HUES48 (cell line): ENCODE measurements around the gene ING1.
"Not testable (repeated sequence)": the region's sequence is repeated elsewhere in the genome, so short reads cannot be mapped to it uniquely, and the experiment has no call there.

Experiments used
- H3K27ac ChIP-seq: one replicate; pipeline ENCODE4 v1.7.0; 2013; ENCODE audit warnings: low read depth, low read length, inconsistent platforms
- H3K27me3 ChIP-seq: 2 replicates; pipeline ENCODE4 v1.6.1; 2013; ENCODE audit warnings: mild to moderate bottlenecking, low read length; ENCODE audit not compliant: control insufficient read depth, insufficient read depth
- H3K36me3 ChIP-seq: 2 replicates; pipeline ENCODE4 v1.6.1; 2013; ENCODE audit warnings: low read length; ENCODE audit not compliant: control insufficient read depth, insufficient read depth
- H3K4me1 ChIP-seq: 2 replicates; pipeline ENCODE4 v1.6.1; 2013; ENCODE audit warnings: mild to moderate bottlenecking, low read length; ENCODE audit not compliant: control insufficient read depth, insufficient read depth
- H3K4me3 ChIP-seq: 2 replicates; pipeline ENCODE4 v1.5.1; 2013; ENCODE audit warnings: mild to moderate bottlenecking, low read depth, low read length
- H3K9ac ChIP-seq: 2 replicates; pipeline ENCODE4 v1.6.1; 2013; ENCODE audit warnings: mild to moderate bottlenecking, low read depth, low read length, moderate library complexity
- H3K9me3 ChIP-seq: 2 replicates; pipeline ENCODE4 v1.6.1; 2013; ENCODE audit warnings: low read length; ENCODE audit not compliant: control insufficient read depth, insufficient read depth

The ING1 gene

DNA sequence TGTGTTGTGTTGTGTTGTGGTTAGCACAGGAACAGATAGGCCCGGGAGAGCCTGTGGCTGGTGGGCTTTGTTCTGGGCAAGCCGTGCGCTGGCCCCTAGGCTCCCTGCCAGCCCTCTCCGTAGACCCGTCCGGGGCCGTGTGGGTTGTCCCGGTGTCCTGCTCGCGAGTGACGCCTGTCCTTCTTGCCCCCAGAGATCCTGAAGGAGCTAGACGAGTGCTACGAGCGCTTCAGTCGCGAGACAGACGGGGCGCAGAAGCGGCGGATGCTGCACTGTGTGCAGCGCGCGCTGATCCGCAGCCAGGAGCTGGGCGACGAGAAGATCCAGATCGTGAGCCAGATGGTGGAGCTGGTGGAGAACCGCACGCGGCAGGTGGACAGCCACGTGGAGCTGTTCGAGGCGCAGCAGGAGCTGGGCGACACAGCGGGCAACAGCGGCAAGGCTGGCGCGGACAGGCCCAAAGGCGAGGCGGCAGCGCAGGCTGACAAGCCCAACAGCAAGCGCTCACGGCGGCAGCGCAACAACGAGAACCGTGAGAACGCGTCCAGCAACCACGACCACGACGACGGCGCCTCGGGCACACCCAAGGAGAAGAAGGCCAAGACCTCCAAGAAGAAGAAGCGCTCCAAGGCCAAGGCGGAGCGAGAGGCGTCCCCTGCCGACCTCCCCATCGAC, 5.7 kb downstream of the ING1 start:
- Histone ChIP-seq H3K4me1 (peaks cover 17% of the 10 kb centered on the region), H3K4me3 (no peak overlapping the region), H3K27ac (no peak overlapping the region), H3K27me3 (no peaks in the 10 kb centered on the region), H3K9ac (no peak overlapping the region), H3K36me3 (peaks cover 29% of the 10 kb centered on the region), H3K9me3 (no peaks in the 10 kb centered on the region)

DNA sequence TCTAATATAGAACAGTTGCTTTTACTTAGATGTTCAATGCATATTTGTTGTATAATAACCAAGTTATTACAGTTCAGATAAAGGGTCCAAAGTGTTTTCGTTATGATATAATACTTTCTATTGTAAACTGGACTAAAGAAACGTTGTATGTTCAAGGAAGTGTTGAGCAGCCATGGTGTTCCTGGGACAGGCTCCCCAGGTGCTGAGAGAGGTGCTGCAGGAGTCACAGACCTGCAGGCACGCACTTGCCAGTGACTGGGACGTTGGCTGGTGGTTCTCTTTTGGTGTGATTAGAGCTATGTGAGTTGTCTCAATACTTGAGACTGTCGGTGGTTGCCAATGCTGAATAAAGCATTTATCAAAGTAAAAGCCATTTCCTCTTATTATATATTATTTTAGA, 9.5 kb downstream of the ING1 start:
- peaks cover 29% of the 10 kb centered on the region for H3K36me3 ChIP-seq
- H3K9me3 ChIP-seq = no peaks in the 10 kb centered on the region
- H3K27ac ChIP-seq = no peak overlapping the region
- peaks cover 4% of the 10 kb centered on the region for H3K4me1 ChIP-seq
- H3K4me3 ChIP-seq = no peak overlapping the region
- H3K9ac ChIP-seq = no peak overlapping the region
- H3K27me3 ChIP-seq = no peaks in the 10 kb centered on the region

DNA sequence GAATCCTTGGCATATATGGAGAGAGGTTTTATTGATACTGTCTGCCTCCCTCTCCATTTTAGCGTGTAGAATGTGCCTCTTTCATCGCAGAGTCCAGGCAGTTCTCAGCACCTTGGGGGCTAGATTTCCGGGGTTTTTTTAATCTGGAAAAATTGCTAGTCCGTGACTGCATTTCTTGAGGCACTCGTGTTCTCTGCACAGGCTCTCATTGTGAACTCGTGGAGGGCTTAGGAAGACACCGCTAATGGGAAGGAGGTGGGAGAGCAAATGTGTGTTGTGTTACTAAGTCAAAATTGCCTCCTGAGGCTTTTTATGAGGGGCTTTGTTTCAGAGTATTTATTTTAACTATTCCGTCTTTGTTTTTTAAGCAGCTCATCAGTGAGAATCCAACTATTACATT, 10.1 kb downstream of the ING1 start:
- peaks cover 29% of the 10 kb centered on the region for H3K36me3 ChIP-seq
- H3K4me3 ChIP-seq = no peak overlapping the region
- H3K9ac ChIP-seq = no peak overlapping the region
- H3K9me3 ChIP-seq = no peaks in the 10 kb centered on the region
- H3K27ac ChIP-seq = no peak overlapping the region
- H3K27me3 ChIP-seq = no peaks in the 10 kb centered on the region
- no peaks in the 10 kb centered on the region for H3K4me1 ChIP-seq

DNA sequence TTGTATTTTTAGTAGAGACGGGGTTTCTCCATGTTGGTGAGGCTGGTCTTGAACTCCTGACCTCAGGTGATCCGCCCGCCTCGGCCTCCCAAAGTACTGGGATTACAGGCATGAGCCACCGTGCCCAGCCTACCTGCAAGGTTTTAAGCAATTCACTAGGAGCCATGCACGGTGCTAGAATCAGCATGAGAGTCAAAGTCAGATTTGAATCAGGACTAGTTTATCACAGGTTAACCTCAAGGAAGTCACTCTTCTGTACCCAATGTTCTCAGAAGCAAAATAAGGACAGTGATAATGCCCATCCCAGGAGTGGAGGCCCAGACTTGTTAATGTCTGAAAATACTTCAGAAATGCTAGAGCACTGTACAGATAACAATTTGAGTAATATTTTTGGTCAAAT, 12.7 kb downstream of the ING1 start:
- not testable (repeated sequence) for H3K4me1 ChIP-seq, H3K36me3 ChIP-seq, H3K4me3 ChIP-seq, H3K27ac ChIP-seq, H3K9ac ChIP-seq, H3K27me3 ChIP-seq, H3K9me3 ChIP-seq

DNA sequence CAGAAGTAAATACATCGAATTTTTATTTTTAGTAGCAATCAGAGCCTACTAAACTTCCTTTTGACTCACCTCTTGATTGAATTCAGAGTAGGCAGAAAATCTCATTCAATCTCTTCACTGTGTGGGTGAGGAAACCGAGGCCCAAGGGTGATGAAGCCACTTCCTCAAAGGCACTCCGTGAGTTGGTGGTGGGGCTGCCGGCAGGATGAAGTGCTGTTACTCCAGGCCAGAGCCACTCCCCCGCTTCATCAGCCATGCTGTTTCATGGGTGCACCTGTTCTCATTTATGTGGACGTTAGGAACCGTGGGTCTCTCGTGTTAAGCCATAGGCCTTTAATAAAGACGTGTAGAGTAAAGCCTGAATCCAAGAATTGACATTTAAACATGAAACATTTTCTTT, 13.2 kb downstream of the ING1 start:
- H3K27me3 ChIP-seq = no peaks in the 10 kb centered on the region
- H3K4me3 ChIP-seq = no peak overlapping the region
- H3K27ac ChIP-seq = no peak overlapping the region
- no peaks in the 10 kb centered on the region for H3K4me1 ChIP-seq
- H3K9me3 ChIP-seq = no peaks in the 10 kb centered on the region
- peaks cover 7% of the 10 kb centered on the region for H3K36me3 ChIP-seq
- H3K9ac ChIP-seq = no peak overlapping the region

DNA sequence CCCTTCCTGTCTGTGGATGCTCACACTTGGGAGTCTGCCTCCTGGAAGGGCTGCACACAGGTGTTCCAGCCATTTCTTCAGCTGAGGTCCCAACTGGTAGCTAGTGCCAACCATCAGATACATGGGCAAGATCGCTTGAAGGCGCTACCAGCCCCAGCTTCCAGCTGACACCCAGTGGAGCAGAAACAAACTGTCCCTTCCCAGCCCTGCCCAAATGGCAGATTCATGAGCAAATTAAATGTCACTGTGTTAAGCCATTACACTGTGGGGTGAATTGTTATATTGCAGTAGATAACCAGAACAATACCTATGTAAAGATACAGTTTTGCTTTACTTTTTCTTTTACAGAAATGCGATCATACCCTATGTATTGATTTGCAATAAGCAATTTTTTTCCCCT, 17.6 kb downstream of the ING1 start:
- no peaks in the 10 kb centered on the region for H3K4me1 ChIP-seq
- no peaks in the 10 kb centered on the region for H3K9me3 ChIP-seq
- no peak overlapping the region for H3K9ac ChIP-seq
- no peaks in the 10 kb centered on the region for H3K36me3 ChIP-seq
- H3K27me3 ChIP-seq = no peaks in the 10 kb centered on the region
- H3K4me3 ChIP-seq = no peak overlapping the region
- no peak overlapping the region for H3K27ac ChIP-seq

DNA sequence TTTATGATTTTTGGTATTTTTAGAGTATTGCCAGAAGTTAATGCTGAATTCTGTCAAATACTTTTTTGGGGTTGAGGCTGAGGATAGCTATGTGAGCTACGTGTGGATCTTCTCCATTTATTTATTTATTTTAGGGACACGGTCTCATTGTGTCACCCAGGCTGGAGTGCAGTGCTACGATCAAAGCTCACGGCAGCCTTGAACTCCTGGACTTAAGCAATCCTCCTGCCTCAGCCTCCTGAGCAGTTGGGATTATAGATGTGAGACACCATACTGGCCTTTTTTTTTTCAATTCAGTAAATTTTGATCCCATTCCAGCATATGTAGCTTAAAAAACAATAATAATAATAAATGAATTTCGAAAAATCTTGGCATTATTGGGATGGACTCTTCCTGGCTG, 21.1 kb downstream of the ING1 start:
- Histone ChIP-seq H3K9me3 (peaks cover 8% of the 10 kb centered on the region), H3K9ac (no peak overlapping the region), H3K27me3 (no peaks in the 10 kb centered on the region), H3K4me1 (no peaks in the 10 kb centered on the region), H3K36me3 (no peaks in the 10 kb centered on the region), H3K27ac (no peak overlapping the region), H3K4me3 (no peak overlapping the region)

DNA sequence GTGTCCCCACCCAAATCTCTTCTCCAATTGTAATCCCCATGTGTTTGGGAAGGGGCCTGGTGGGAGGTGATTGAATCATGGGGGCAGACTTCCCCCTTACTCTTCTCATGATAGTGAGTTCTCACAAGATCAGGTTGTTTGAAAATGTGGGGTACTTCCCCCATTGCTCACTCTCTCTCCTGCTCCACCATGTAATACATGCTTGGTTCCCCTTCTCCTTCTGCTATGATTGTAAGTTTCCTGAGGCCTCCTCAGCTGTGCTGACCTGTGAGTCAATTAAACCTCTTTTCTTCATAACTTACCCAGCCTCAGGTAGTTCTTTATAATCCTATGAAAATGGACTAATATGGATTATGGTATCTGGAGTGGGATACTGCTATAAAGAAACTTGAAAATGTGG, 24.1 kb downstream of the ING1 start:
- no peak overlapping the region for H3K4me3 ChIP-seq
- H3K9me3 ChIP-seq = peaks cover 19% of the 10 kb centered on the region
- H3K27me3 ChIP-seq = no peaks in the 10 kb centered on the region
- H3K9ac ChIP-seq = no peak overlapping the region
- no peaks in the 10 kb centered on the region for H3K36me3 ChIP-seq
- no peak overlapping the region for H3K27ac ChIP-seq
- H3K4me1 ChIP-seq = no peaks in the 10 kb centered on the region

DNA sequence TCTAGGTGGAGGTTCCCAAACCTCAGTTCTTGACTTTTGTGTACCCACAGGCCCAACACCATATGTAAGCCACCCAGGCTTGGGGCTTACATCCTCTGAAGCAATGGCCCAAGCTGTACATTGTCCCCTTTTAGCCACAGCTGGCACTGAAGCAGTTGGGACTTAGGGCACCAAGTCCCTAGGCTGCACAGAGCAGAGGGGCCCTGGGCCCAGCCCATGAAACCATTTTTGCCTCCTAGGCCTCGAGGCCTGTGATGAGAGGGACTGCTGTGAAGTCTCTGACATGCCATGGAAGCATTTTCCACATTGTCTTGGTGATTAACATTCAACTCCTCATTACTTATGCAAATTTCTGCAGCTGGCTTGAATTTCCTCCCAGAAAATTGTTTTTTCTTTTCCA, 30.2 kb downstream of the ING1 start:
- Histone ChIP-seq H3K27me3 (no peaks in the 10 kb centered on the region), H3K9ac (no peak overlapping the region), H3K36me3 (no peaks in the 10 kb centered on the region), H3K4me3 (no peak overlapping the region), H3K9me3 (peaks cover 31% of the 10 kb centered on the region), H3K27ac (no peak overlapping the region), H3K4me1 (no peaks in the 10 kb centered on the region)

DNA sequence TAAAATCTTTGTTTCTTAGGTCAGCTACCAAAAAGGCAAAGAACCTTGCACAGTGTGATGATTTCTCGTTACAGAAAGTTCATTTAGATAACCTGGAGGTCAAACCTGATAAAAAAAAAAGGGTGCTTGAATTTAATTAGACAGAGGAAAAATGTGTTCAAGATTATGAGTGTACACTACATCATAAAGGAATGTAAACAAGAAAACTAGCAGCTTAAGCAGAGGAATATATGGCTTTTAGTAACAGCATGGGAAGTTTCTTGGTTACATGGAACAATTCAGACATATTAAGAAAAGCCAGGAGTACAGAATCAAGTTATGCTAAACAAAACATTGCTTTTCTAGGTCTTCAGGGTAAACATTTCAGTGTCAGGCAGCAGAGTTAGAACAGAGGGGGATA, 32.9 kb downstream of the ING1 start:
- no peaks in the 10 kb centered on the region for H3K36me3 ChIP-seq
- H3K9ac ChIP-seq = no peak overlapping the region
- H3K27ac ChIP-seq = no peak overlapping the region
- H3K4me1 ChIP-seq = no peaks in the 10 kb centered on the region
- H3K27me3 ChIP-seq = no peaks in the 10 kb centered on the region
- H3K4me3 ChIP-seq = no peak overlapping the region
- H3K9me3 ChIP-seq = peaks cover 29% of the 10 kb centered on the region

DNA sequence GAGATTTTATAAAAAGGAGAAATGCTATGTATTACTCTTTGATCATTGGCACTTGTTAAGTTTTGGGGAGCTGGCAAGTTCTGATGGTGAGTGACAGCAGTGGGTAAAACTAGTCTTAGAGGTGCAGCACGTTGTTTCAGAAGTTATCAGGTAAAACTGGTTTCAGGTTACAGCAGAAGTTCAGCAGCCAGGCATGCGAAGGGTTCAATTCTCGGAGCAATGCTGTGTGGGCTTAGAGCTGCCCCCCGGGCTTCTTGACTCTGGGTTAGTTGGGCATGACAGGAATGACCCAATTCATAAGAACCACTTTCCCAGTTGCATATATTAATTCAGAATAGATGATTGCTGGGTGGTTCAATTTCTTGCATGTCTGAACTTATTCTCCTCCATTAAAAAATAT, 34.8 kb downstream of the ING1 start:
- Histone ChIP-seq H3K36me3 (no peaks in the 10 kb centered on the region), H3K9ac (no peak overlapping the region), H3K4me3 (no peak overlapping the region), H3K9me3 (peaks cover 23% of the 10 kb centered on the region), H3K27ac (no peak overlapping the region), H3K4me1 (no peaks in the 10 kb centered on the region), H3K27me3 (no peaks in the 10 kb centered on the region)

DNA sequence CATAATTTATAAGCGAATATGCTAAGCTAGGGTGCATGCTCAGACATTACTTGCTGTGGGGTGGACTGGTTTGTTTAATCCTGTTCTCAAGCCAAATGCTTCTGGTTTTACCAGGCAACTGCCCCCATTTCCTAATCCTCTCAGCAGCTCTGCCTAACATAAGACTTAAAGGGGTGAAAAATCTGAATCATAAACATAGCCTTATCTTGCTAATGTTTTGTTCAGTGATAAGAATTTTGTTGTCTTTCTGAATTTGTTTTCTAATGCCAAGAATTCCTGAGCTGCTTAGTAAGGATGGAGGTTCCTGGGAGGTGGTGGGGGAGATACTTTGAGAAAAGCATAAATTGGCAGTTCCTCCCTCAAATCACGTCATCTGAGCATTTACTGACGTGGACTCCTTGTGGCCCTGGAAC, 42.7 kb downstream of the ING1 start:
- no peaks in the 10 kb centered on the region for H3K36me3 ChIP-seq
- H3K27ac ChIP-seq = peak overlapping the region; percentile 21
- peaks cover 22% of the 10 kb centered on the region for H3K4me1 ChIP-seq
- no peak overlapping the region; the same call in 1 of the 2 replicates for H3K9ac ChIP-seq
- H3K27me3 ChIP-seq = no peaks in the 10 kb centered on the region
- H3K9me3 ChIP-seq = peaks cover 11% of the 10 kb centered on the region
- H3K4me3 ChIP-seq = no peak overlapping the region
